GM19372 (cell line): ENCODE results near the gene TRAPPC2L.

Experiments
- ATAC-seq: cut with Tn5 transposase; IDR thresholded peaks from one replicate; pipeline ENCODE4 v1.9.1; 2021; ENCODE audit warnings: mild to moderate bottlenecking, low read depth, moderate library complexity; ENCODE audit not compliant: unreplicated experiment

Gene TRAPPC2L

GRCh38 chr16:88856122-88856827, 652 bp upstream of the TRAPPC2L start:
- no peak for ATAC-seq

- ATAC-seq: peak; percentile 21
Measured at GRCh38 chr16:88857728-88858339, 907 bp downstream of the TRAPPC2L start.

GRCh38 chr16:88859381-88860091, 2.6 kb downstream of the TRAPPC2L start:
- no peak for ATAC-seq

- no peak for ATAC-seq
Measured at GRCh38 chr16:88861359-88861758, 4.4 kb downstream of the TRAPPC2L start.

GRCh38 chr16:88862968-88863367, 6.0 kb downstream of the TRAPPC2L start:
- ATAC-seq: no peak

GRCh38 chr16:88863426-88863825, 6.5 kb downstream of the TRAPPC2L start:
- ATAC-seq: no peak

GRCh38 chr16:88864099-88864498, 7.2 kb downstream of the TRAPPC2L start:
- no peak for ATAC-seq

GRCh38 chr16:88864521-88864920, 7.6 kb downstream of the TRAPPC2L start:
- ATAC-seq: no peak

- ATAC-seq: no peak
Measured at GRCh38 chr16:88865310-88865709, 8.4 kb downstream of the TRAPPC2L start.

GRCh38 chr16:88865742-88866141, 8.8 kb downstream of the TRAPPC2L start:
- no peak for ATAC-seq

- no peak for ATAC-seq
Measured at GRCh38 chr16:88866151-88866920, 9.4 kb downstream of the TRAPPC2L start, which contains the start of gene PABPN1L. PABPN1L (minus strand) TSS chr16:88866660; CDS start chr16:88866606, 54 bp downstream.

- no peak for ATAC-seq
Measured at GRCh38 chr16:88867581-88868246, 10.8 kb downstream of the TRAPPC2L start.

- ATAC-seq: no peak
Measured at GRCh38 chr16:88868974-88869672, 12.2 kb downstream of the TRAPPC2L start.

GRCh38 chr16:88869673-88869980, 12.7 kb downstream of the TRAPPC2L start:
- ATAC-seq: no peak

- no peak for ATAC-seq
Measured at GRCh38 chr16:88870608-88871348, 13.9 kb downstream of the TRAPPC2L start.

- no peak for ATAC-seq
Measured at GRCh38 chr16:88871349-88871702, 14.4 kb downstream of the TRAPPC2L start.

- ATAC-seq: no peak
Measured at GRCh38 chr16:88871730-88872416, 14.9 kb downstream of the TRAPPC2L start.

GRCh38 chr16:88872650-88873331, 15.9 kb downstream of the TRAPPC2L start:
- no peak for ATAC-seq
